Ascending aorta (tissue), 2 donors: ENCODE measurements around the gene POC1A. TPM values are rescaled to one million over a fixed set of nuclear protein-coding genes. Genes with fewer than 3 reads are reported as not detected.
A peak's percentile ranks its signal among the peaks of the same experiment; 100 is the strongest.

Experiments
- DNase-seq, 2 donors: peaks; one replicate each; pipeline ENCODE4 v3.0.0-alpha.2; 2019; ENCODE audit warnings: low spot score in 2 of 2
- H3K27ac ChIP-seq, 2 donors: fragments of 200-600 bp; sonication (generic); one replicate each; pipeline ENCODE4 v1.5.1; 2016 to 2017; ENCODE audit warnings: mild to moderate bottlenecking in 1 of 2
- H3K27me3 ChIP-seq: fragments of 200-600 bp; sonication (generic); one replicate; pipeline ENCODE4 v1.5.1; 2017
- H3K36me3 ChIP-seq, 2 donors: fragments of 200-600 bp; sonication (generic); one replicate each; pipeline ENCODE4 v1.5.1; 2016
- H3K4me1 ChIP-seq, 2 donors: fragments of 200-600 bp; sonication (generic); one replicate each; pipeline ENCODE4 v1.5.1; 2016 to 2017; ENCODE audit warnings: mild to moderate bottlenecking in 1 of 2
- H3K4me3 ChIP-seq, 2 donors: fragments of 200-600 bp; sonication (generic); one replicate each; pipeline ENCODE4 v1.5.1; 2016 to 2017; ENCODE audit warnings: mild to moderate bottlenecking in 1 of 2
- H3K9me3 ChIP-seq, 2 donors: fragments of 200-600 bp; sonication (generic); one replicate each; pipeline ENCODE4 v1.5.1; 2016
- CTCF ChIP-seq, 3 experiments: fragments of 200-600 bp in 2 of 3; fragments of 450-650 bp in 1 of 3; sonication (generic) in 2 of 3; IDR thresholded peaks; one replicate each; pipeline ENCODE4 v1.5.1; 2016 to 2019; ENCODE audit warnings: antibody characterized with exemption in 3 of 3, mild to moderate bottlenecking in 1 of 3, moderate library complexity in 1 of 3
- intact Hi-C: fragments of 100-400 bp; cut with DNase I; formaldehyde crosslinking; loops from one replicate; pipeline ENCODE4 v1.15.1; 2023
- total RNA-seq: library from RNA; depleted of rRNA; stranded (reverse); fragments of >200 nt; gene quantifications from one replicate; pipeline ENCODE4 v1.1.0, GENCODE V29; 2016

The POC1A gene
- total RNA-seq, 1 donor from 2014 or later: not detected

- DNase-seq: no peak
- Histone ChIP-seq H3K4me1 (no peaks in the 10 kb centered on the region), H3K4me3 (no peak overlapping the region), H3K27ac (no peak overlapping the region), H3K36me3 (no peaks in the 10 kb centered on the region), H3K27me3 (no peaks in the 10 kb centered on the region), H3K9me3 (peaks cover 0 to 13% of the 10 kb centered on the region in 2 donors)
- intact Hi-C loops: no loop called here
- no peak for TF ChIP-seq CTCF (IDR thresholded peaks at IDR 0.05)
Measured at GRCh38 chr3:52097851-52098507, 56.2 kb downstream of the POC1A start.

- Histone ChIP-seq H3K27ac (no peak overlapping the region), H3K27me3 (no peaks in the 10 kb centered on the region), H3K4me3 (no peak overlapping the region), H3K36me3 (no peaks in the 10 kb centered on the region), H3K4me1 (peaks cover 8 to 11% of the 10 kb centered on the region in 2 donors), H3K9me3 (peaks cover 0 to 7% of the 10 kb centered on the region in 2 donors)
- intact Hi-C loops: no loop called here
- TF ChIP-seq CTCF (IDR thresholded peaks at IDR 0.05): no peak
- no peak for DNase-seq
Measured at GRCh38 chr3:52095990-52096775, 58.0 kb downstream of the POC1A start.

GRCh38 chr3:52094571-52095485, 59.4 kb downstream of the POC1A start:
- intact Hi-C loops: no loop called here
- no peak for TF ChIP-seq CTCF (IDR thresholded peaks at IDR 0.05)
- Histone ChIP-seq H3K27ac (no peak overlapping the region), H3K27me3 (no peaks in the 10 kb centered on the region), H3K4me3 (no peak overlapping the region), H3K36me3 (no peaks in the 10 kb centered on the region), H3K4me1 (peaks cover 22 to 23% of the 10 kb centered on the region in 2 donors), H3K9me3 (no peaks in the 10 kb centered on the region)
- DNase-seq: no peak

- no peak for TF ChIP-seq CTCF (IDR thresholded peaks at IDR 0.05)
- Histone ChIP-seq H3K36me3 (no peaks in the 10 kb centered on the region), H3K4me3 (no peak overlapping the region), H3K27me3 (no peaks in the 10 kb centered on the region), H3K27ac (no peak overlapping the region), H3K9me3 (no peaks in the 10 kb centered on the region), H3K4me1 (peaks cover 30 to 31% of the 10 kb centered on the region in 2 donors)
- intact Hi-C loops: no loop called here
- DNase-seq: no peak
Measured at GRCh38 chr3:52093756-52094545, 60.3 kb downstream of the POC1A start.

GRCh38 chr3:52092891-52093290, 61.3 kb downstream of the POC1A start:
- no peak for DNase-seq
- H3K4me1 ChIP-seq: peaks cover 31 to 41% of the 10 kb centered on the region in 2 donors

More at GRCh38 chr3:52092891-52093290, 61.3 kb downstream of the POC1A start:
- Histone ChIP-seq H3K36me3 (no peaks in the 10 kb centered on the region), H3K27ac (peak overlapping the region; percentile 98 to 99), H3K27me3 (no peaks in the 10 kb centered on the region), H3K4me3 (no peak overlapping the region), H3K9me3 (no peaks in the 10 kb centered on the region)
- TF ChIP-seq CTCF (IDR thresholded peaks at IDR 0.05): no peak
- intact Hi-C loops: no loop called here
